ENCODE measurements around the gene DCTN3.

Gene DCTN3

DNA sequence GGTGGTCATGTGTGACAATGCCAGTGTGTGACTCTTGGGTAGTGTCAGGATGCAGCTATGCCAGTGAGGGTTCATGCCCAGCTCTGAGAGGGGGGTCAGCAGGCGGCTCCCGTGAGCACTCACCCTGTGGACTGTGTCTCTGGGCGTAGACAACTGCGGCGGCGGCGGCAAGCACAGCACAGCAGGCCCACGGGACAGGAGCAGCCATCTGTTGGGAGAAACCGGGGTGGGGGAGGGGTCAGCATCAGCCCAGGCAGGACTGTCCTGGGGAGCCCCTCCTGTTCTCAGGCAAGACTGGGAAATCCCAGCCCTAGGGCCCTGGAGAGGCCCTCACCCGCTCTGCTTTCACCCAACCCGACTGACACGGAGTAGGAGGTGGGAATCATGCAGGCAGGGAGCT is 51.5 kb downstream of the DCTN3 start:
- TF ChIP-seq CTCF (IDR thresholded peaks at IDR 0.05; ENCODE audit: insufficient read depth, low read length) (no peak), REST (IDR thresholded peaks at IDR 0.05; ENCODE audit: insufficient replicate concordance, low read depth) (no peak), GABPA (IDR thresholded peaks at IDR 0.05; ENCODE audit: low read depth) (no peak), POLR2AphosphoS5 (IDR thresholded peaks at IDR 0.05; ENCODE audit: low read depth) (no peak)
- DNase-seq (ENCODE audit: low read depth in 1 of 2, low spot score in 1 of 2): no peak
- no peak overlapping the region for H3K4me3 ChIP-seq (replicated peaks; ENCODE audit: insufficient read depth, low read length)
- H3K27ac ChIP-seq (replicated peaks): no peak overlapping the region
- H3K27me3 ChIP-seq (ENCODE audit: insufficient read depth, poor library complexity, severe bottlenecking): peaks cover 3% of the 10 kb centered on the region

DNA sequence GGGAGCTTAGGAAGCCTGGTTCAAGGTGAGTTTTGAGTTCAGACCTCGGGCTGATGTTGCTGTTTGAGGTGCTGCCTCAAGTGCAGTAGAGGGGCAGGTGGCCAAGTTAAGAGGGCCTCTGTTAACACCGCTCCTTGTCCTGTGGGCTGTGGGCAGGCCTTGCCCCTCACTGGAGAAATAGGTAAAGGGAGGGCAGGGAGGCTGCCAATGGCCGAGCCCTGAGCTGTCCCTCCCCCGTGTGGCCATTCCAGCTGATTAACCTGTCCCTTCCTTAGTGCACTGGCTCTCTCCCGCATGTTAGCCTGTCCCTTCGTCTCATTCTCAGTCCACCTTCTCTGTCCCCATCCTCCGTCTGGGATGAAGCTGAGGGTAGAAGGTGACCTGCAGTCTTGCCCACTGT is 52.2 kb downstream of the DCTN3 start:
- Histone ChIP-seq H3K27ac (replicated peaks) (no peak overlapping the region), H3K27me3 (ENCODE audit: insufficient read depth, poor library complexity, severe bottlenecking) (peaks cover 3% of the 10 kb centered on the region), H3K4me3 (replicated peaks; ENCODE audit: insufficient read depth, low read length) (no peak overlapping the region)
- TF ChIP-seq POLR2AphosphoS5 (IDR thresholded peaks at IDR 0.05; ENCODE audit: low read depth) (no peak), GABPA (IDR thresholded peaks at IDR 0.05; ENCODE audit: low read depth) (no peak), SPI1 (IDR thresholded peaks at IDR 0.05; ENCODE audit: borderline replicate concordance, low read depth) (no peak), REST (IDR thresholded peaks at IDR 0.05; ENCODE audit: insufficient replicate concordance, low read depth) (no peak), CTCF (IDR thresholded peaks at IDR 0.05; ENCODE audit: insufficient read depth, low read length) (no peak)
- no peak for DNase-seq (ENCODE audit: low read depth in 1 of 2, low spot score in 1 of 2)

GRCh38 chr9:34566972-34567371 is 53.3 kb downstream of the DCTN3 start:
- peaks cover 3% of the 10 kb centered on the region for H3K27me3 ChIP-seq (ENCODE audit: insufficient read depth, poor library complexity, severe bottlenecking)
- H3K27ac ChIP-seq (replicated peaks): no peak overlapping the region
- no peak overlapping the region for H3K4me3 ChIP-seq (replicated peaks; ENCODE audit: insufficient read depth, low read length)
- no peak for TF ChIP-seq REST (IDR thresholded peaks at IDR 0.05; ENCODE audit: insufficient replicate concordance, low read depth)
- TF ChIP-seq SPI1 (IDR thresholded peaks at IDR 0.05; ENCODE audit: borderline replicate concordance, low read depth): no peak
- TF ChIP-seq POLR2AphosphoS5 (IDR thresholded peaks at IDR 0.05; ENCODE audit: low read depth): no peak
- no peak for TF ChIP-seq CTCF (IDR thresholded peaks at IDR 0.05; ENCODE audit: insufficient read depth, low read length)
- no peak for TF ChIP-seq GABPA (IDR thresholded peaks at IDR 0.05; ENCODE audit: low read depth)
- no peak for DNase-seq (ENCODE audit: low read depth in 1 of 2, low spot score in 1 of 2)

Measured in HL-60 (cell line).